A549 treated with AZD2906 at 1 μM for 4 hours (cell line): ENCODE measurements around the gene SI. TPM values are rescaled to one million over a fixed set of nuclear protein-coding genes. Genes with fewer than 3 reads are reported as not detected.

Experiments
- total RNA-seq: library from RNA; stranded (reverse); fragments of 200-300 nt; extraction: Qiagen RNA extraction; gene quantifications from 5 replicates; pipeline ENCODE4 v1.2.3, GENCODE V29; 2022

The SI gene
- total RNA-seq: not detected in 5 replicates

DNA sequence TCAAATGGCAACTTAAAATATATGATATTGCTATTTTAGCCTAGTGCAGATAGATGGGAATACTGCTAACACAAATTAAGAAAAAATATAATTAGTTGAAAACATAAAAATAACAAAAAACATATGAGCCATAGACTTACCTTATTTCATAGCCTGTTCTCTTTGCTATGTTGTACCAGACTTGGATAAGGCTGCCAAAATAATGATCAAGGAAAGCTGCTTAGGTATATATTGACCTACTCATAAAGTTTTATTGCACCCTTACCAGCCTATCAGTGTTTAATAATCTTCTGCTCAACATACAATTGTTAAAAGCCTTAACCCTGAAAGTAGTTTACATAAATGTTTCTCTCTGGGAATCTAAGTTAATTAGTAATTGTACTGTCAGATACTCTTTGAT lies at the start of gene SI:
Gene SI (minus strand): TSS at position 204 of the 400 bp plus-strand sequence. CDS start 2,484 bp downstream, outside the sequence.

Other genes starting within 250 kb of the SI start
- gene SLITRK3, start 117.9 kb upstream of the SI start, total RNA-seq: not detected in 5 replicates